Left ventricle myocardium superior (tissue), 1 donor: ENCODE results near the gene NOL7. TPM values are rescaled to one million over a fixed set of nuclear protein-coding genes. Genes with fewer than 3 reads are reported as not detected.

ENCODE experiments used
- ATAC-seq: fragments of 200-7000 bp; cut with Tn5 transposase; one replicate; pipeline ENCODE4 v1.9.1; 2020; ENCODE audit warnings: mild to moderate bottlenecking, moderate library complexity
- DNase-seq: peaks from one replicate; pipeline ENCODE4 v3.0.0-alpha.2; 2020
- intact Hi-C: fragments of 100-400 bp; cut with micrococcal nuclease; formaldehyde crosslinking; loops from one replicate; pipeline ENCODE4 v1.11.0; 2022
- total RNA-seq: library from RNA; stranded (reverse); fragmentation: NEBNext Ultra II Directional; extraction: Animal tissue kit (Norgen Biotek cat#: 25700); gene quantifications from one replicate; pipeline ENCODE4 v1.2.1, GENCODE V29; 2021
- donor health status: DM: no; HTN: yes; CAD: no; lungs with severe emphysema.

The NOL7 gene
- total RNA-seq, 1 donor from 2014 or later, result 50.2 TPM

GRCh38 chr6:13638626-13639025 is 23.5 kb downstream of the NOL7 start:
- intact Hi-C loops, result no loop called here
- DNase-seq (no peak), ATAC-seq (no peak)

- no peak for ATAC-seq
- intact Hi-C loops, result no loop called here
- DNase-seq, result no peak
Observed at GRCh38 chr6:13641315-13641714, 26.2 kb downstream of the NOL7 start.

- DNase-seq (no peak), ATAC-seq (no peak)
- intact Hi-C loops, result no loop called here
Observed at GRCh38 chr6:13643125-13643524, 28.0 kb downstream of the NOL7 start.

GRCh38 chr6:13648850-13649249 is 33.7 kb downstream of the NOL7 start:
- ATAC-seq, result no peak
- intact Hi-C loops, result no loop called here

GRCh38 chr6:13649393-13649792 is 34.3 kb downstream of the NOL7 start:
- ATAC-seq, result no peak
- intact Hi-C loops, result no loop called here
- no peak for DNase-seq

More at GRCh38 chr6:13648850-13649249, 33.7 kb downstream of the NOL7 start:
- DNase-seq, result no peak

GRCh38 chr6:13653296-13653695 is 38.2 kb downstream of the NOL7 start:
- intact Hi-C loops, result no loop called here
- ATAC-seq (no peak), DNase-seq (no peak)

GRCh38 chr6:13654496-13654895 is 39.4 kb downstream of the NOL7 start:
- ATAC-seq, result no peak
- intact Hi-C loops, result no loop called here
- no peak for DNase-seq

- intact Hi-C loops, result no loop called here
- DNase-seq, result no peak
- no peak for ATAC-seq
Observed at GRCh38 chr6:13655700-13656099, 40.6 kb downstream of the NOL7 start.

- intact Hi-C loops, result no loop called here
- ATAC-seq (no peak), DNase-seq (no peak)
Observed at GRCh38 chr6:13660273-13660672, 45.1 kb downstream of the NOL7 start.

- intact Hi-C loops, result no loop called here
- ATAC-seq (peak; percentile 54), DNase-seq (no peak)
Observed at GRCh38 chr6:13660893-13661292, 45.8 kb downstream of the NOL7 start.

GRCh38 chr6:13661647-13662046 is 46.5 kb downstream of the NOL7 start:
- intact Hi-C loops, result no loop called here
- no peak for DNase-seq
- ATAC-seq, result no peak

GRCh38 chr6:13662651-13663334 is 47.7 kb downstream of the NOL7 start:
- DNase-seq, result no peak
- intact Hi-C loops, result no loop called here
- ATAC-seq, result no peak

GRCh38 chr6:13663986-13664385 is 48.9 kb downstream of the NOL7 start:
- intact Hi-C loops, result no loop called here
- DNase-seq (no peak), ATAC-seq (no peak)

GRCh38 chr6:13664703-13665352 is 49.7 kb downstream of the NOL7 start:
- no peak for ATAC-seq
- intact Hi-C loops, result no loop called here
- no peak for DNase-seq

- intact Hi-C loops, result no loop called here
- DNase-seq (no peak), ATAC-seq (no peak)
Observed at GRCh38 chr6:13666194-13667105, 51.3 kb downstream of the NOL7 start.

- DNase-seq, result no peak
- intact Hi-C loops, result no loop called here
- ATAC-seq, result no peak
Observed at GRCh38 chr6:13667655-13668054, 52.5 kb downstream of the NOL7 start.

GRCh38 chr6:13668291-13668928 is 53.3 kb downstream of the NOL7 start:
- ATAC-seq, result no peak
- DNase-seq, result no peak
- intact Hi-C loops, result no loop called here

- DNase-seq (no peak), ATAC-seq (no peak)
- intact Hi-C loops, result no loop called here
Observed at GRCh38 chr6:13669476-13669875, 54.3 kb downstream of the NOL7 start.
